NCI-H2196 treated with DMSO at 0.1 percent for 48 hours (cell line): ENCODE results near the gene PXT1.
"Not testable (repeated sequence)": the region's sequence is repeated elsewhere in the genome, so short reads cannot be mapped to it uniquely, and the experiment has no call there.

Experiments
- DNase-seq: peaks from one replicate; lab custom pipeline; 2025; ENCODE audit not compliant: unreplicated experiment; lab: John Stamatoyannopoulos, UW

Gene PXT1

GRCh38 chr6:36444470-36444869 is 1.8 kb upstream of the PXT1 start:
- no peak for DNase-seq

DNA sequence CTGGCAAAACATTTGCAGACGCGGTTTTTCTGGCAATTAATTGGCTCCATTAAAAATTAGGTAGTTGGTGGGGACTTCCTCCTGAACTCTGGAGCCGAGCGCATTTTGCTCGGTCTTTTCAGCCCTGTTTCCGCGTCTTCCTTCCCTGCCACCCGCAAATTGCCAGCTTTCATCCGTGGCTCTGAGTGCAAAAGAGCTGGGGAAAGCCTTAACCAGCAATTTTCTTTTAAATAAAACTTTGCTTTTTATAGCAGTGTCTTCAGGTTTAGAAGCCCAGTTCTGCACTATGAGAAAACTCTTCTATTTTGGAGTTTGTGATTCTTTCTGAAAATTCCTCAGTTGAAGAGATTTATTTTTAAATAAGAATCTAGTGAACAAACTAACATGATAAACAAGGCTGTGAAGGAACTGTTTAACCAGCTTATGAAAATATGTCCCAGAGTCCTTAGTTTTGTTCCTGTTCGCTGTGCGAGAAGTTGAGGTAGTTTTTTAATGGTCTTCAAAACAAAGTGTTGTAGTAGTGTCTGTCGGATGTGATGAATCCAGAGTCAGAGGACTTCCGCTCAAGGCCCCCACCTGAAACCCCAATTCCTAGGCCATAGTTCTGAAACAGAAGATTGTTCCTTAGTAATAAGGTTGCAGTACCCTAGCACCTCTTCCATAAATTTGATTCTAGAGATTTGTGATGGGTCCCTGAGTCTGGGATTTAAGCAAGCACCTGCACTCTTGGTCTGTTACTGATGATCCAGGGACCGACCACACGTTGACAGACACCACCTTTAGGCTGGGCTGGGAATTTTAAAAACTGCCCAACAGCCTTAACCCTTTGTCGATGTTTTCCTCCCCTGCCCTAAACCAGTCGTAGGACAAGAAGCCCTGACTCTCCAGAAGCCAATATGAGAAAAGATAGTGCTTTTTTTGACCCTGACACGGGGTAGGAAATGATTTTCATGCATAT is 1.1 kb upstream of the PXT1 start:
- no peak for DNase-seq

DNA sequence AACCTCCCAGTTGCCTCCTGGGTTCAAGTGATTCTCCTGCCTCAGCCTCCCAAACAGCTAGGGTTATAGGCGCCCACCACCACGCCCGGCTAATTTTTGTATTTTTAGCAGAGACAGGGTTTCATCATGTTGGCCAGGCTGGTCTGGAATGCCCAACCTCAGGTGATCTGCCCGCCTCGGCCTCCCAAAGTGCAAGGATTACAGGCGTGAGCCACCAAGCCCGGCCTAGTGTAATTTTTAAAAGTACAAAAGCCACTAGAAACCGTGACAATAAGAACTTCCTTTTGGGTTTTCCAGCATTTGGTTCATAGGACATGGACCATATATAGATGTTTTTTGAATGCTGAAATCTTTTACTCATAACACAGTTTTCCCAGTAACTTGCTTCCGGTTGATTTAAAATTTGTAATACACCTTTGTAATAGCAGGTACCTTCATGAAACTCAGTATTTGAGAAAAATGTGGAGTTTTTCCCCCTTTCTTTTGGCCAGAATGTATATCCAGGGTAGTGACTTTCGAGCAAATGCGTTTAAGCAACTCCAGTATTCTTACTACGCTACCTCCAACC is 467 bp downstream of the PXT1 start:
- no peak for DNase-seq

- DNase-seq: peak; percentile 90
Measured at GRCh38 chr6:36441307-36441894, 1.3 kb downstream of the PXT1 start.

- no peak for DNase-seq
Measured at GRCh38 chr6:36436466-36436865, 6.2 kb downstream of the PXT1 start.

DNA sequence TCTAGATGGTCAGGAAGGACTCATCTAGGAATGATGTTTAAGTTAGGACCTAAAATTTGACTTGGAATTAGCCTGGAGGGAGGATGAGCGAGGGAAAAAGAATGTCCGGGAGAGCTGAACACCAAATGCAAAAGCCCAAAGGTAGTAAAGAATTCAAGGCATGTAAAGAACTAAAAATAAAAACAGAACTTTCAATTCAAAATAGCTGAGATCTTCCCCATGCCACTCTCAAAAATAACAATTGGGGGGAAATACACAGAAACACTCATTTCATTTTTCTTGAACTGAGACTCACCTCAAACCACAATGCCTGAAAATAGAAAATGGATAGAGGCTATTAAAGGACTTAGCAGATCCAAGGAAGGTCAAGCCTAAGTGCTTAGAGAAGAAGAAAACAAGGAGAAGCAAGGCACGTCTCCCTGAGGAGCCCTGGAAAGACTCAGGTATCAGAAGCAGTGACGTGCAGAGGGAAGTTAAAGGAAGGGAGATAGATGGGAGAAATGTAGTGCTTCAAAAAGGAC is 10.4 kb downstream of the PXT1 start:
- DNase-seq: no peak

DNA sequence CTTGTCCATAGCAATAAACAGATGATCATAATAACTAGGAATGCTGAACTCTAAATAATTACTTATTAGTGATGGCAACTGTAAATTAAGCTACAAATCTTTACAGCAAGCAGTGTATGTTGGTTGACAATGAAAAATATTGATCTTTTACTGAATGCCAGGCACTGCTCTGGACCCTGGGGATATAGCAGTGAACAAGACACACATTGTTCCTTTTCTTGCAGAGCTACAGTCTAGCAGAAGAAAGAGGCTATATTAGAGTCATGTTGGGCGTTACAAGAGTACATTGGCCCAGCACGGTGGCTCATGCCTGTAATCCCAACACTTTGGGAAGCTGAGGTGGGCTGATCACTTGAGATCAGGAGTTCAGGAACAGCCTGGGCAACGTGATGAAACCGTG is 11.5 kb downstream of the PXT1 start:
- DNase-seq: no peak

DNA sequence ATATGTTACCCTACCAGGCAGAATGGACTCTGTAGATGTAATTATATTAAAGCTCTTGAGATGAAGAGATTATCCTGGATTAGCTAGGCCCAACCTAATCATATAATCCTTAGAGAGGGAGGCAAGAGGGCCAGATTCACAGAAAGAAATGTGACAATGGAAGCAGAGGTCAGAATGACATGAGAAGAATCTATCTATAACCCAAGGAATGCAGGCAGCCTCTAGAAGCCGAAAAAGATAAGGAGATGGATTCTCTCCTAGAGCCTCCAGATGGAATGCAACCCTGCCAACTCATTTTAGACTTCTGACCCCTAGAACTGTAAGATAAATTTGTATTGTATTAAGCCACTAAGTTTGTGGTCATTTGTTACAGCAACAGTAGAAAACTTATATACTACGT is 12.3 kb downstream of the PXT1 start:
- DNase-seq: no peak

DNA sequence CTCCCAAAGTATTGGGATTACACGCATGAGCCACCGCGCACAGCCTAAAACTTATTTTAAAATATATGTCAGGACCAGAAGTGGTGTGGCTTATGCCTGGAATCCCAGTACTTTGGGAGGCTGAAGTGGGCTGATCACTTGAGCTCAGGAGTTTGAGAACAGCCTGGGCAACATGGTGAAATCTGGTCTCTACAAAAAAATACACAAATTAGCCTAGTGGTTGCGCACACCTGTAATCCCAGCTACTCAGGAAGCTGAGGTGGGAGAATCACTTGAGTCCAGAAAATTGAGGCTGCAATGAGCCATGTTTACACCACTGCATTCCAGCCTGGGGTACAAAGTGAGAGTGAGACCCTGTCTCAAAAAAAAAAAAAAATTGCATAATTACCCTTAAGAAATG is 13.7 kb downstream of the PXT1 start:
- DNase-seq: no peak

DNA sequence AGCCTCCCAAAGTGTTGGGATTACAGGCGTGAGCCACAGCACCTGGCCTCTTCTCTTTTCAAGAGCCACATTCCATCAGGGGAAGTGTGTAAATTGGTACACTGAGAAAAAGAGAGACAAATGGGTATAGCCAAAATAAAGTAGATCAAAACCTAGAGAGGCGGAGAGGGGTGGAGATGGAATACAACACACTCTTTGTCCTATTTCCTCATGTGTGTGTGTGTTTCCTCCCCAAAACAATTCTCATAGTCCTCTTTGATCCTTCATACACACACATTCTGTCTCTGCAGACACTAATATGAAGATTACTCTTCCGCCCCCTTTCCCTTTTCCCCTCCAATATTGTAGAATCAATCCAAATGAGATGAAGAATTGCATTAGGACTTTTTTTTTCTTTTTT is 16.0 kb downstream of the PXT1 start:
- DNase-seq: no peak

DNA sequence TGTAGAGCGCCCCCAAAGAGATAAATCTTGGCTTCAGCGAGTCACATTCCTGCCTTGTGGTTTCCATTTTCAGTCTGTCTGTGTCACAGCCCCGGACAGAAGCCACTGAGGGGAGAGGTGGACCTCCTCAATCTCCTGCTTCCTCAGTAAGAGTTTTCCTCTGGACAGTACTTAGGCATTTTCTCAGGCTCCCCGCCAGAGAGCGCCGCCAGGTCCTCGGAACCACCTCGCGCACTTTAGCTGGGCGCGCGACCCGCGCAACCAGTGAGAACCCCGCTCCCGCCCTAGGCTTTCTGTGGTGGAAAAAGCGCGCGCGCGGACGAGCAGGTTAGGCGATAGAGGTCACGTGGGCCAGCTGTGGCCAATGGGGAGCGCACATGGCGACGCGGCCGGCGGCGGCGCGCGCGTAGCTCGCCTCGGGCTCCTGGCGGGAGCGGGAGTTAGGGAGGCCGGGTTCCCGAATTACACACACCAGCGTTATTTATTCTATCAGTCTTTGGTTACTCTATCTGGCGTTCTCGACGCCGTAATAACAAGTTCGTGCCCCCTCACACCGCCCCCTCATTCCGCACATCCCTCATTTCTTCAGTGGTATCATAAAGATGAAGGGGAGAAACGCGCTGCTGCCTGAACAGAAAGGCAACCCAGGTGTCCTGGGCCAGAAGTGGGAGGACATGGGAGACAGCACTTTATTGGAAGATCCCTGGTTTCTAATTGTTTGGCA is 19.4 kb downstream of the PXT1 start:
- peak; percentile 97 for DNase-seq

DNA sequence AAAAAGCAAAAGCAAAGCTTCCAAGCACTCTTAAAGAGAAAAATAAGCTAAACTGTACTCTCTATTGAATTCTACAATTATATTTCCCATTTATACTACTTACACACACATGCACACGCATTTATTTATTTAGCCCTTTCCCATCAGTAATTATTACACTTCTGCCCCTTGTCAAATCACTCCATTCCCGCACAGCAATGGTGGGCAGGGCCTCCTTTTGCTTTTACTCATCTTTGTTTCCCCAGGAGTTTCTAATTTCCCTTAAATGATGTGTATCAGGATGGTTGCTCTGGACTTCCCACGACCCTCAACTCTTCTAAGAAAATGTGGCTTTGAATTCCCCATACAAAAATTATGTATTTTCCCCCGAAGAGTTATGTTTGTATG is 19.9 kb downstream of the PXT1 start:
- DNase-seq: no peak

DNA sequence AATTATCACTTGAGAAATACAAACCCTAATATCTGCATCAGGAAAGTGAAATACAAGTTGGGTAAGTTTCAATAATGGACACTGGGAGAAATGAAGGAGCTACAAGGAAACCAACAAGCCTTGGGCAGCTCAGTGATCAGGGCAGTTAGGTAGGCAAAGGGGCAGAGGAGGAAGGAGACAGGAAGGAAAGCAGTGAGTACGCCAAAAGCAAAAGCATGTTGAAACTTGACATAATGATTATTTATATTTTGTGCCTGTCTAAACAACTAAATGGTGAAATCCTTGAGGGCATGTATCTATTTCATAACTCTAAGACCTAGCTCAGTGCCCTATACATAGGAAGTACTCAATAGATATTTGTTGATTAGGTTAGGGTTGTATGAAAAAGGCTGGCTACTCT is 23.3 kb downstream of the PXT1 start:
- no peak for DNase-seq

DNA sequence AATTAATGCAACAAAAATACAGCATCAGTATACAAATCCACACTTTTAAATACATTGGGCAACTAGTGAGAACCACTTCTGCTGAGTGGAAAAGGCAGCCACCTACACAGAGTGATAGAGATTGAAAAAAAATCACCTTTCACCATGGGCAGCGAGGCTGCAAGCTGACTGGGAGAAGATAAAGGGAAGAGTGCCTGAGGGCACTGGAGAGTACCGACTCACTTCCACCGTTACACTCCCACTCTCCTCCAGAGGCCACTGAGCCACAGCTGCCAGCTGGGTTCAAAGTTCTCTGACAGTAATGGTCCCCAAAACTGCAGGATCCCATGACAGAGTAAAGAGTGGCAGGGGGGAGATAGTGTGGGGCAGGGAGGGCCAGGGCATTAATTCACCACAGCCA is 24.1 kb downstream of the PXT1 start:
- no peak for DNase-seq

DNA sequence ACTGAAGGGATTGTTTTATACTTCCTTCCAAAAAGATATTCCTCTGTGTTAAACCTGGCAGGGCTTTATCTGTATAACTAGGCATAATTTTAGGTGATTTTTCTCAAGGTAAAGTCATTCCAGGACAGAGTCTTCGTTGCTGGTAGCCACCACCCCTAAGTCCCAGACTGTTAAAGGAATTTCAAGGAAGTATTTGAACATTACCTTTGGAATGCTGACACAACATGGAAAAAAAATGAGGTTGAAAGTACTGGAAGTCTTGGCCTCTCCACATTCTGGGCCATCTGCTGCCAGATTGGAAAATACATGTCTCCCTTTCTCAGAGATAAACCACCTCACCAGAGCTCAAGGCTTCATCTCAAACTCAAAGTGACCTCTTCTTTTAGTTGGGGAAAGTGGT is 28.2 kb downstream of the PXT1 start:
- DNase-seq: no peak

- no peak for DNase-seq
Measured at GRCh38 chr6:36413489-36414480, 28.9 kb downstream of the PXT1 start.

GRCh38 chr6:36409718-36410117 is 32.9 kb downstream of the PXT1 start:
- DNase-seq: not testable (repeated sequence)

DNA sequence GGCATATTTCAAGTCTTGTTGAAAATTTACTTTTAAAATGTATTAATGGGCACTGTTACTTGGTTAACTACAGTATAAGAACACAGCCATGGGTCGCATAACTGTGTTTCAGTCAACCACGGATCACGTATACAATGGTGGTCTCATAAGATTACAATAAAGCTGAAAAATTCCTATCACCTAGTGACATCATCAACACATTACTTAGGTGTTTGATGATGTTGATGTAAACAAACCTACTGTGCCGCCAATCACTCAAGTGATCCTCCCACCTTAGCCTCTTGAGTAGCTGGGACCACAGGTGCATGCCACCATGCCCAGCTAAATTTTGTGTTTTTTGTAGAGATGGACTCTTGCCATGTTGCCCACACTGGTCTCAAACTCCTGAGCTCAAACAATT is 38.5 kb downstream of the PXT1 start:
- no peak for DNase-seq

DNA sequence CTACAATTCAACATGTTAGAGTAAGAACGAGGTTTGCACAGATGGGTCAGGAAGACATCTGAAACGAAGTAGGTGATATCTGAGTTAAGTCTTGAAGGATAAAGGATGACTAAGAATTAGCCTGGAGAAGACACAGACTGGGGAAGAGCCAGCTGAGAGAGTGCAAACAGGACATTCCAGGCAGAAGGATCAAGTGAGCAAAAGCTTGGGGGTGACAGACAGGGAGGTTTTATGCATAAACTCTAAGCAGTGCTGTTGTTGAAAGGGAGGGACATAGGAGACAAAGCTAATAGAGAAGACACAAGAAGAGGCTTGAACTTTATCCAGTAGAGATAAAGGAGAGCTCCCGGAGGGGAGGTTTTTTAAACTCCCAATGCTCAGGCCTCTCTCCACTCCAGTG is 40.2 kb downstream of the PXT1 start:
- DNase-seq: no peak

- no peak for DNase-seq
Measured at GRCh38 chr6:36399970-36400369, 42.7 kb downstream of the PXT1 start.
